GM18502 (cell line): ENCODE results near the gene TCEA2.
A peak's percentile ranks its signal among the peaks of the same experiment; 100 is the strongest.

Source experiments
- ATAC-seq: cut with Tn5 transposase; IDR thresholded peaks from one replicate; pipeline ENCODE4 v1.9.1; 2021; ENCODE audit warnings: mild to moderate bottlenecking; ENCODE audit not compliant: unreplicated experiment, poor library complexity

Gene TCEA2

DNA sequence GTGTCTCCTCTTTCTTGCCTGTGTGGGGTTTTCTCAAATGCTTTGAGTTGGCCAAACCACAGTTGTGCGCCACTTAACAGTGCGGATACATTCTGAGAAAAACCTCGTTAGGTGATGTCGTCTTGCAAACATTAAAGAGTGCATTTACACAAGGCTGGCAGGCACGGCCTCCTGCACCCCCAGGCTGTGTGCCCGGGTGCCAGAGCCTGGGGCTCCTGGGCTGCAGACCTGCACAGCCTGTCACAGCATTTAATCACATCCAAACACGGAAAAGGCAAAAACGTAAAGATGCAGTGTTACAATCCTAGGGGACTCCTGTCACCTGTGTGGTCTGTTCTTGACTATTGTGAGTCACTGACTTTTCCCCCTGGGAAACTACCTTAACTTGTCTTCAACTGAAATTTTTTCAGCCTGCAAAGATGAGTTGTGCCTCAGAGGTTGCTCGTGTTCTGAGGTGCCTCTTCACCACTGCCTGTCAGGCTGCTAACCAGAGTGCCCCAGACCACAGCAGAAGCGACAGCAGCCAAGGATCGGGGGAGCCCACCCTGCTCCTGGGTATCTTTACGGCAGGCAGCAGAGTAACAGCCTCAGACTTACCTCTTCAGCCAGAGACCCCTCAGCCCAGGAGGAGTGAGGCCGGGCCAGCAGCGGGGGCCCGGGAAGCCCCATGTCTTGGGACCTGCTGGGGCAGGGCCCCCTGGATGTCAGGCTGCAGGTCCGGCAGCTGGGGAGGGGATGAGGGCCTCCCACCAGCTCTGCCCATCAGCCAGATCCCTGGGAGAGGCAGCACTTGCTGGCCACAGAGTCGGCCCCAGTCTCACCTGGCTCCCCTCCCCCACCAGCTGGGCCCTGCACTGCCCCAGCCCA lies 27.7 kb upstream of the TCEA2 start:
- no peak for ATAC-seq

DNA sequence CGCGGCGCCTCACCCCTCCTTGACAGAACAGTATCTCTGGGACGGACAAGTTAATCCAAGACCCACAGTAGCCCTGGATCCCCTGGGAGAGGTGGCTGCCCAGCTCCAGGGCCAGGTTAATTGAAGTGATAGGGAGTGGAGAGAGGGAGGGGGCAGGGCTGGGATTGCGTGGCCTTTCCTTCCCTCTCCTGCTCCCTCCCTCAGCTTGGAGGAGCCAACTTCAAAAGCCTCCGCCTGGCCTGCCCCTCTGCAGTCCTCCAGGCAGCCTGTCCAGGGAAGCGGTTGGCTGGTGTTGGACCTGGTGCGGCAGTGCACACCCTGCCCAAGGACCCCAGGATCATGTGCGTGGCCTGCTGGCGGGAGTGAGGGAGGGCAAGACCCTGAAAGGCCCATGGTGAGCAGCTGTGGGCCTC lies 27.1 kb upstream of the TCEA2 start, which contains the start of gene C20orf204:
Gene C20orf204, plus strand, starts transcription at position 250 of the 413 bp plus-strand sequence. Its CDS starts 142 bp downstream, at position 392.
- no peak for ATAC-seq

DNA sequence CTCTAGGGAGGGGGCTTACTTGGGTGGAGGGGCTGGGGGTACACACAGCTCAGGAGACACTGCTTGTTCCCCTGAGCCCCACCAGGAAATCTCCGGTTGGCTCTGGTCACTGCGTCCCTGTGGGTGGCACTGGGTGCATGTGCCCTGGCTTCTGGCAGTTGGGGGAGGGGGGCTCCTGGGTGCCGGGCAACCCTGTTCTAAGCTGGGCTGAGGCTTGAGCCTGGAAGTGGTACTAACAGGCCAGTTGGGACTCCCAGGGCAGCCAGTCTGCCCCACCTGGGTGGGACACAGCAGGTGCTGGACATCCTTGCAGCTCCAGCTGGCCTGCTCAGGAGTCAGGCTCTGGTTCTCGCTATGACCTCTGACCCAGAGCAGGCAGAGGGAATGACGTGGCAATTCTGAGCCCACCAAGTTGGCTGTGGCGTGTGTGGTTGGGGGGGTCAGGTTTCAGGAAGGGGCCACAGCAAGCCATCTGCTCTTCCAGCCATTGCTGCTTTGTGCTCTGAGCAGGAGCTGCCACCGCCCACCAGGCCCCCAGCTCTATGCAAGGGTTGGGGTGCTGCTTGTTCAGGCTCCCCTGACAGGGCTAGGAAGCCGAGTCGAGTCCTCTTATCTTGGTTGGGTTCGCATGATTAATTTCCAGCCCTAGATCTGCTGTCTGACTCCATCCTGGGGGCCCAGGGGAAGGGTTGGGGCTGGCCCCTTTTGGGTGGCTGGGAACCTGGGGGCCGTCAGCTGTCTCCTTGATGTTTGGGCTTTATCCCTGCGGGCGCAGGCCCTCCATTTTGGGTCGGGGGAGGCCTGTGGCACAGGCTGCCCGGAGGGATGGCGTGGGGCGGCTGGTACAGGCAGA lies 26.4 kb upstream of the TCEA2 start:
- ATAC-seq, result no peak

DNA sequence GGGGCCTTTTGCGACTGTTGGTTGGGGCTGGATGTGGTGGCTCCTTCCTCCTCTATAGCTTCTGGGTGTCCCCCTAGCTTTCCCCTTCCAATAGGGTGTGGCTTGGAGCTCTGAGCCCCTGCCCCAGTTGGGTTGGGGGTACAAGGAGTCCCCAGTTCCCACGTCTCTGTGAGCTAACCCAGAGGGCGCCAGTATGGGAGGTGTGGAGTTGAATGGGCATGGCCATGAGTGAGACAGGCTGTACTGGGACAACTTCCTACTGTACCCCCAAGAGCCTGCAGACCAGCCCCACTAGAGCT lies 25.9 kb upstream of the TCEA2 start:
- ATAC-seq, result no peak

DNA sequence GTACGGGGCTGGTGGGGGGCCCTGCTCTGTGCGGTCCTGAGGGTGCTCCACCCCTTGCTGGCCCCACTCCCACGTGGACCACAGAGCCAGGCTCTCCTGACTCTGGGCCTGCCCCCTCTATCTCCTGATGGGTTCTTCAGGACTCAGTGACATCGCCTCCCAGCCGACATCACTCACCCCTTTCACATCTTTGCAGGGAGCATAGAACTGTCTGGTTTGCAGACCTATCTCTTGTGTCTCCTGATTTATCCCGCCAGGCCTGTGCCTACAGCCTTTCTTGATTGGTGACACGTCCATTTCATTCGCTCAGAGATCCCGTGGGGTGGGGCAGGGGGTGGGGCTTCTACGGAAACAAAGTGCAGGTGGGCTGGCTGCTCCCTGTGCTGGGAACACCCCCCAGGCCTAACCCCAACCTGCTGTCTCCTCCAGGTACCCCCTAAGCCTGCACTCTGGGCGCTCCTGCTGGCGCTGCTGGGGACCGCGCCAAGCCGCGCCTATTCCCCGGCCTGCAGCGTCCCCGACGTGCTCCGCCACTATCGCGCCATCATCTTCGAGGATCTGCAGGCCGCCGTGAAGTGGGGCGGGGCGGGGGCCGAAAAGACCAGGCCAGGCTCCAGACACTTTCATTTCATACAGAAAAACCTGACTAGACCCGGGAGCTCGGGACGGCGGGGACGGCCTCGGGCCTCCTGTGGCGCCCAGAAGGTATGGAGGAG lies 25.3 kb upstream of the TCEA2 start:
- ATAC-seq, result no peak

DNA sequence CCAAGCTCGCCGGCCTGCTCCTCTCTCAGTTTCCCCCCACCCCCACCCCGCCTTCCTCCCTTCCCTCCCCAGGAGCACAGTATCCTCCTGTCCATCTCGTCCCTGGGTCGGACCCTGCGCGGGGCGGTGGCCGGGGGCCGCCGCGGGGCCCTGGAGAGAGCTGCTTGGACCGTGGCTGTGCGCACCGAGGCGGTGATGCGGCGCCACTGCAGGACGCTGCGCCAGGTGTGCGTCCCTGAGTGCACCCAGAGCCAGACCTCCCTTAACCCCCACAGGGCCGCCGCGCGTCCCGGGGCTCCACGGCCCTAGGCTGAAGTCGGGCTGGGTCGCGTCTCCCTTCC lies 24.8 kb upstream of the TCEA2 start:
- peak; percentile 43 for ATAC-seq

DNA sequence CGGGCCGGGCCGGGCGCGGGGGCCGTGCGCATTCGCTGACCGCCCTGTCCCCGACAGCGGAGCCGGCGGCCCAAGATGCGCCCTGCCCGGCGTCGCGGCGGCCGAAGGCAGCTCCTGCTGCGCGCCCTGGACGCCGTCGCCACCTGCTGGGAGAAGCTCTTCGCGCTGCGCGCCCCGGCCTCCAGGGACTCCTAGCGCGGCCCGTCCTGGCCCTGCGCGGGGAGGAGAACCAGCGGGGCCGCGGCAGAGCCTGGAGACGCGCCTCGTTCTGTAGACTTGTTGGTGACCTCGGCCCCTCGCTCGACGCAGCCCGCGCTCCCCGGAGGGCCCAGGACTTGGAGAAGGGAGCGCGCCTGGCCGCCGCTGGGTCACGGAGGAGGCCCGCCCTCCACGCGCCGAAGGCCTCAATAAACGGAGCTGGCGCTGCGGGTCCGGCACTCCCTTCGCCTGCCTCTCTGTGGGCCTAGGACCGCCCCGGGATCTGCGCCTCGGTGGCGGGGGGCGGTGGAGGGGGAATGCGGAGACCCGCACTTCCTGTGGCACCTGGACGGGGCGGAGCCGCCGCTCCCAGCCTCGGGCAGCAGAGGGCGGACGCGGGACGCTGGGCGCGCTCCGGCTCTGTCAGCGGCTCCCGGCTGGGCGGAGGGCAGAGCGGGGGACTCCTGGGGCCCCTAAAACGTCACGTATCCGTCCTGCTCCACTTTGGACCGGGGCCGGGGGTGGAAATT lies 24.3 kb upstream of the TCEA2 start:
- ATAC-seq, result peak; percentile 51

DNA sequence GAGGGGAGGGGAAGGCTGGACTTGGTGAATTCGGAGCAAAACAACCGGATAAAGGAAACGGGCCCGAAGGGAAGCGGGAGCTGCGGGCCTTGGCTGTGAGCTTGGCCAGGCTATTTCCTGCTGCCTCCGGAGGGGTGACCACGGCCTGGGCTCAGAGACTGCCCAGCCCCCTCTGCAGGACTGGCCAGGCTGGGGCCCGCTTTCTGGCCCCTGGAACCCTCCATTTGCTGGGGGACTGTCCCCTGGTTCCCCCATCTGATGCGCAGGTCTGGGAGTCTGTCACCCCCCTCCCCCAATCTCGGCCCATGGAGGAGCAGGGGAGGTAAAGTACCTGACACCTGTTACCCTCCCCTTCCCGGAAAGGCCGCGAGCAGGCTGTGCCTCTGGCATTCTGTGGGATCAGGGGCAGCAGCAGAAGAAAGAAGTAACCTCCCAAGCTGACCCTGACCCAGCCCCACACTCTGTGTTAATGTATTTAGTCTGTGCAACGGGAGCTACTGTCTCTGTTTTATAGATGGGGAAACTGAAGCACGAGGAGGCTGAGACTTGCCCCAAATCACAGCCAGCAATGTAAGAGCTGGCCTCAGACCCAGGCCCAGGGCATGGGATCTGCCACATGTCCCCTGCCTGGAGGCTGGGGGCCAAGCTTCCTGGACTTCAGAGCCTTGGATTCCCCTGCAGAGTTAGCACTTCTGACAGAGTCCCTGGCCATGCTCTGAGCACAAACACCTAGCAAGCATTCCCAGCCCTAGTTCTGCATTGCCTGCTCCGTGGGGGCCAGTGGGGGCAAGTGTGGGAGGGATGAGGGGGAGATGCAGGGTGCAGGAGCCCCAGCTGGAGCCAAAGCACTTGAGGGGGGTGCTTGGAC lies 23.5 kb upstream of the TCEA2 start:
- ATAC-seq, result no peak

DNA sequence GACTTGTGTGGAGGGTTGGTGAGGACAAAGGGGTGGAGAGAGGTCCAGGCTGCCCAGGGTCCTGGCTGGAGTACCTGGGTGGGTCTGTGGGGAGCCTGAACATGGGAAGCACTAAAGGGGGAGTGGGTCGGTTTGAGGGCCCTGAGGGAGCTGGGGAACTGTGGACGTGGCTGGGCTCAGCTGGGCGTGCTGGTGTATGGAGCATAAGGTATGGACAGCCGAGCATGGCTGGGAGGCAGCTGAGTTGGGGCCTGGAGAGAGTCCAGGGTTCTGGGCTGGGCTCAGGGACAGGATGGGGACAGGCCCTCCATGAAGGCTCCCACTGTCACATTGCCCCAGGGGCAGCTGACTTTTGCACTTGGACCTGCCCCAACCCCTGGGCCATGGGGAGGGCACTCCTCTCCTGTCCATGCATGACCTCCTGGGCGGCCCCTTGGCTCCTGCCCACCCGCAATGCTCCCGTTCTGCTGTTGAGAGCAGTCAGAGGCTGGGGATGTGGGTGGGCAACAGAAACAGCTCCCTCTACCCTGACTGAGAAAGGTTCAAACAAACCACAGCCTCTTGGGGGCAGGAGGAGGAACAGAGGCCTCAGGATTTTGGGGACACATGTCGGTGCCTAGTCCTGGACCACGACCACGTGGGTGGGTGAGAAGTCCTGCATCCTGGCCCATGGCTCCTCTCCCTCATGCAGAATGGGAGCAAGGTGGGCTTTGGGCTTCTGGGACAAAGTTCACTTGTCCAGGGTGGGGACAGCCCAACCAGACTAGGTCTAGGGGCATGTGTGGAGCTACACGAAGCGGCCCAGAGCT lies 22.6 kb upstream of the TCEA2 start:
- ATAC-seq, result no peak

DNA sequence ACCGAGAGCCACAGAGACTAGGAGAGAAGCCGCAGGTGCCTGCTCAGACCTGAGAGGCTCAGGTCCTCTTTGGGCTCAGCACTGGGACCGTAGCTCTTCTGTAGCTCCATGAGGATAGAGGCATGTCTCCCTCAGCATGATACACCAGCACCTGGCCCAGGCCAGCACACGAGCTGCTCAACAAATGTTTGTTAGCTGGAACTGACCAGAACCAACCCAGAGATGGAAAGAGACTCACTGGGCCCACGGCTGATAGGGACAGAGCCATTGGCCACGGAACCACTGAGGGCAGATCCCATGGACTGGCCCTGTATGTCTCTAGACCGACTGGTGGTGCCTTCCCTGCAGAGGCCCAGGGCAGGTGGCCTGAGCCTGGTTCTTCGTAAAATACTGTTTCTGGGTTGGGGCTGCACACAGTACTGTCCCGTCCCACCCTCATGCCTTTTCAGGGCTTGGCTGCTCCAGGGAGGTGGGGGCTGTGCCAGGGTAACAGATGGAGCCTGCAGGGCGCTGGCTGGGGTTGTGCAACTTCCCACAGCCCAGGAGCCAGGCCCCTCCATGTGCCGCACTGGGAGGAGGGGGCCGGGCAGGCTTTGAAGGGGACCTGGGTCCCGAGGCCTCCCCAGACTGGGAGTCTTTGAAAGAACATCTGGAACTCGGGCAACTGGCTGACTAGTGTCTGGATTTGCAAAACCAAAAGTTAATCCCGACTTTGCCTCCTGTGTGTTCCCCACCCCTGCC lies 21.8 kb upstream of the TCEA2 start:
- no peak for ATAC-seq

DNA sequence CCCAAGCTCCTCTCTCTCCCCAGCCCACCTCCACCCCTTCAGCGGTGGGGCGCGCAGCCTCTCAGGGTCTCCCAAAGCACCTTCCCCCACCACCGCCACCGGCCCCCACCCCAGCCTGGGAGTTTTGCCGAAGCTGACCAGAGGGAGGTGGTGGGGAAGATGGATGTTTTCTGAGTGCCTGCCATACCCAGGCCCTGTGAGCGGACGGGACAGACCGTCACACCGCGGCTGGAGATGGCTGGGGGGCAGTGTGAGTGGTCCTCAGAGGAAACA lies 21.3 kb upstream of the TCEA2 start:
- ATAC-seq, result no peak

DNA sequence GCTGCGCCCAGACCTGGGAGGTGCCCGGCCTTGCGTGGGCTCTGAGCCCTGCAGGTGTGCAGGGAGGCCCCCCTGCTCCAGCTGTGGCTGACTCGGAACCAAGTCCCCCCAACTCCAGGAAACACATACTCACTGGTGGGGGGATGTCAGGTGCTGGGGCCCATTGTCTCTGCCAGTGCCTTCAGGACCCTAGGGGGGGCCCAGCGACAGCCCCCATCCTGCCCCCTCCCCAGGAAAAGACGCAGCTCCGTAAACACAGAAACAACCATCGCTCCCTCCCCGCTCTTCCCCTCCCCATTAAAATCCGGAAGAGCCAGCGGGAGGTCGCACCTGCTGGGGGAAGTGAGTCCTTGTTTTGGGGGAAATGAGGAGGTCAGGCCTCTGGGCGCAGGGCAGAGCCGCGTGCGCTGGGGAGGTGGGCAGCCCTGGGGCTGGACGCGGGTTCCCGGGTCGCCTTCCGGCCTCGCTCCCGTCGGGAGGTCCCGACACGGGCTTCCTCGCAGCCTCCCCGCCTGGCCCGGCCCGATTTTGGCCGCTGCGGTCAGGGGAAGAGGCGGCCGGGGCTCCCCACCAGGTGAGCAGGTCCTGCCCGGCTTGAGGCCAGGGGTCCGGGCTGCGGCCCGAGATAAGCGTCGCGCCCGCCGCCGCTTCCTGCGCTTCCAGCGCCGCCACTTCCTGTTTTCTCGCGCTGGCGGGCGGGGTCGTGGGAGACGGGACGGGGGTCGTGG lies 20.8 kb upstream of the TCEA2 start:
- ATAC-seq, result no peak

DNA sequence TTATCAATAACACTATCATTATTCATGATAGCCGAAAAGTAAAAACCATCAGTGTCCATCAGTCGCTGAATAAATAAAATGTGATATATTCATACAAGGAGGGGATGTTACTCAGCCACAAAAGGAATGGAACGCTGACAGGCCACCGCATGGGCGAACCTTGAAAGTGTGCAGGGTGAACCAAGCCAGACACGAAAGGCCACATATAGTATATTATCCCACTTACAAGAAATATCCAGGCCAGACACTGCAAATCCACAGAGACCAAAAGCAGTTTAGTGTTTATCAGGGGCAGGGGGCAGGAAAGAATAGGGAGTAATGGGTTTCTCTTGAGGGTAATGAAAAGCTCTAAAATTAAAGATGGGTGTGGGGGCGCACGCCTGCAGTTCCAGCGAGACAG lies 19.2 kb upstream of the TCEA2 start:
- no peak for ATAC-seq

DNA sequence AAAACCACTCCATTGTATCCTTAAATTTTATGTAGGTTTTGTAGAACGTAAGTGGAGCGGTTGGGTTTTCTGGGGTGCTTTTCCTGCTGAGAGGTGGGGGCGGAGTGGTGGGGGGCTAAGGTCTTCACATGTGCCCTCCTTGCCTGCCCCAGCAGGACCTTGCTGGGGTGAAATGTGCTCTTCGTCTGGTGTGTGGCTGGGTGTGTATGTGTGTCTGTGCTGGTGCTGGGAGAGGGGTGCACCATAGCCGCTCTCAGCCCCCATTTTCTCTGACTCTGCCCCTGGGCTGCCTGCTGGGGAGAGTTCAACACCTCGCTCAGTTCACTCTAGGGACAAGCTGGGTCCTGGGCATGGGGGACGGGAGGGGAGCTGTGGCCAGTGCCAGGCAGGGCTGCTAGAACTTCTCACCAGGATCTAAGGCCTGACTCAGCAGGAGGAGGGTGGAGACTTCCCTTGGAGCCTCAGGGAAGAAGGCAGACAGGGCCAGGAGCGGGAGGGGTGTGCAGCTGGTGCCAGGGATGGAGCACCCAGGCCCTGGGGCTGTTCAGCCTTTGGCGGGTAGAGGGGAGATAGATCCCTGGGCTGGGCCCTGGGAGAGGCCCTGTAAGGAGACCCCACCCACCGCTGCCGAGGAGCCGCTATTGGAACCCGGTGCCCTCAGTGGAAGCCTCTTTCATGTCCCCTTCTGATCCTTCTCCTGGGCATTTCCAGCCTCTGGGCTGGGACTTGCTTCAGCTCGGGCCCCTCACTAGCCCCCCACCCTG lies 18.3 kb upstream of the TCEA2 start:
- no peak for ATAC-seq

DNA sequence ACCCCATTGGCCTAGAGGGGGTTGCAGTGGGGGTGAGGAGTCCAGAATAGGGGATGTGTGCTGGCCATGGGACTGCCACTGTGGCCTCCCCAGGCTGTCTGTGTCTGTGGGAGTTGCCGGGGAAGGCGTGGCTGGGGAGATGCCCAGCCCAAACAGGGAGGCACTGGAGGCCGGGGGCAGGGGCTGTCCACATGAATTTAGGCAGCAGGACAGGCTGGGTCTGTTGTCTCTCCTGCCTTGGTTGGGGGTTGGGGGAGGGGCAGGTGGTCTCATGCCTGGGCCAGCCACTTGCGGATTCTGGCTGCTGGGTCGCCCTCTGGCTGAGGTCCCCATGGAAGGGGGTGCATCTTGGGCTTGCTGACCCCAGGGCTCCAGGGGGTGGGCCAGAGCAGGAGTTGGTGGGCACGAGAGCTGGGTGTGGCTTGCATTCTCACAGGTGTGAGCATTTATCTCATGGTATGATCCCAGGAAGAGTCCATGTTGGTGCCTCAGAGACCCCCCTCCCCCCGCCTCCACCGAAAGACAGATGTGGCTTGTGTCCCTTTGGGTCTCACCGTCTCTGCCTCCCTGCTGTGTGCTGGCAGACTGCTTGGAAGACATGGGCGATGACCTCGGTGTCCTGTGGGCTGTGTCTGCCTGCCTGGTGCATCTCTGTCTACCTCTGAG lies 17.5 kb upstream of the TCEA2 start:
- ATAC-seq, result no peak

DNA sequence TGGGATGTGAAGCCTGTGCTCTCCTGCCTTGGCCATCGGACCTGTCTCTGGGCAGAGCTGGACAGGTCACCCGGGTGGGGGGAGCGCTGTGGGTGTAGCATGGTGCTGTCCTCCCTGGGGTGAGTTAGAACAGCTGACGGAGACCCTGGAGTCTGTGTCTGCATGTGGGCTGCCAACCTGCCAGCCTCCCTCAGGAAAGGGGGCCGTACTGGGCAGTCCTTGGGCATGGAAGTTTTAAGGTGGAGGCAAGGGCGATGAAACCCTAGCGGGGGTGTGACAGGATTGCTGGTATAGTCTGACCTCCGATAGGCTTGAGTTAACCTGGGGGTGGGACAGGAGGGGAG lies 16.0 kb upstream of the TCEA2 start:
- ATAC-seq, result no peak
